ENCODE data around the gene ENKD1.

ENKD1 gene

GRCh38 chr16:67669499-67670101 lies 3.0 kb upstream of the ENKD1 start:
- no peak for TF ChIP-seq CTCF (conservative IDR thresholded peaks at IDR 0.05; ENCODE audit: control insufficient read depth, insufficient read depth, low read depth, low read length)
- no peak for DNase-seq (ENCODE audit: low read depth)

GRCh38 chr16:67668495-67669157 lies 2.1 kb upstream of the ENKD1 start:
- H3K4me3 ChIP-seq (ENCODE audit: control insufficient read depth, low read depth, low read length), result no peak overlapping the region
- peak; percentile 22 for TF ChIP-seq CTCF (conservative IDR thresholded peaks at IDR 0.05; ENCODE audit: control insufficient read depth, insufficient read depth, low read depth, low read length)
- no peak for DNase-seq (ENCODE audit: low read depth)

More at GRCh38 chr16:67669499-67670101, 3.0 kb upstream of the ENKD1 start:
- H3K4me3 ChIP-seq (ENCODE audit: control insufficient read depth, low read depth, low read length), result no peak overlapping the region

- no peak overlapping the region for H3K4me3 ChIP-seq (ENCODE audit: control insufficient read depth, low read depth, low read length)
- peak; percentile 92 for DNase-seq (ENCODE audit: low read depth)
- TF ChIP-seq CTCF (conservative IDR thresholded peaks at IDR 0.05; ENCODE audit: control insufficient read depth, insufficient read depth, low read depth, low read length), result peak; percentile 91
Observed at GRCh38 chr16:67667817-67668494, 1.4 kb upstream of the ENKD1 start.

GRCh38 chr16:67667453-67667816 lies 885 bp upstream of the ENKD1 start:
- TF ChIP-seq CTCF (conservative IDR thresholded peaks at IDR 0.05; ENCODE audit: control insufficient read depth, insufficient read depth, low read depth, low read length), result no peak
- no peak for DNase-seq (ENCODE audit: low read depth)
- H3K4me3 ChIP-seq (ENCODE audit: control insufficient read depth, low read depth, low read length), result peak overlapping the region; percentile 57

- DNase-seq (ENCODE audit: low read depth), result peak; percentile 20
- no peak for TF ChIP-seq CTCF (conservative IDR thresholded peaks at IDR 0.05; ENCODE audit: control insufficient read depth, insufficient read depth, low read depth, low read length)
- H3K4me3 ChIP-seq (ENCODE audit: control insufficient read depth, low read depth, low read length), result peak overlapping the region; percentile 57
Observed at GRCh38 chr16:67666032-67666551, 458 bp downstream of the ENKD1 start.

DNA sequence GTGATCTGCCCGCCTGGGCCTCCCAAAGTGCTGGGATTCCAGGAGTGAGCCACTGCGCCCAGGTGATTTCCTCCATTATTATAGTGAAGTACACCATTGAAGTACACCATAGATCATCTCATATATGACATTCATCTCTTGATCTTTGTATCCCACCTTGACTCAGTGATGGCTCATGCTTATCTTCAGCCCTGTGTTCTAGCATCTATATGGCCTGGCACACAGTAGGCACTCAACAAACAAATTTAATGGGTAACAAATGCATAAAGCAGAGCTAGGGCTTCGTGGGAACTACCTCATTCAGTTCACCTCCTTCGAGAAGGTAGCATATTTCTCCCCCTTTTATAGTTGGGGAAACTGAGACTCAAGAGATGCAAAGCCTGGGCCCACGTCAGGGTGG lies 952 bp downstream of the ENKD1 start:
- TF ChIP-seq CTCF (conservative IDR thresholded peaks at IDR 0.05; ENCODE audit: control insufficient read depth, insufficient read depth, low read depth, low read length), result no peak
- no peak for DNase-seq (ENCODE audit: low read depth)
- peak overlapping the region; percentile 57 for H3K4me3 ChIP-seq (ENCODE audit: control insufficient read depth, low read depth, low read length)
